Stimulated activated CD8-positive, alpha-beta memory T cell treated with anti-CD3 and anti-CD28 coated beads, Interleukin-12 subunit alpha, Interleukin-12 subunit beta, amount 100 ng/mL, for 24 hours (primary cell): ENCODE results near the gene PRRX2.

Experiments used
- DNase-seq: peaks from one replicate; pipeline ENCODE4 v3.0.0-alpha.2; 2020; ENCODE audit errors: extremely low read depth

The PRRX2 gene

GRCh38 chr9:129665389-129665775, at the start of gene PRRX2:
Gene PRRX2 (plus strand): TSS chr9:129665647. CDS start chr9:129665868, 221 bp downstream.
- no peak for DNase-seq

- DNase-seq = no peak
These were observed 48.3 kb upstream of the PRRX2 start for GRCh38 chr9:129617167-129617566.

- no peak for DNase-seq
These were observed 45.4 kb upstream of the PRRX2 start for GRCh38 chr9:129619787-129620668.

- DNase-seq = no peak
These were observed 44.7 kb upstream of the PRRX2 start, which contains the start of gene C9orf50 for GRCh38 chr9:129620669-129621295. Gene C9orf50 (minus strand): TSS chr9:129621101. CDS start chr9:129620574, 527 bp downstream.

- no peak for DNase-seq
These were observed 42.1 kb upstream of the PRRX2 start for GRCh38 chr9:129623331-129623730.

GRCh38 chr9:129624168-129624759, 41.2 kb upstream of the PRRX2 start:
- no peak for DNase-seq

GRCh38 chr9:129624947-129625346, 40.5 kb upstream of the PRRX2 start:
- no peak for DNase-seq

- peak; percentile 71 for DNase-seq
These were observed 39.3 kb upstream of the PRRX2 start, which contains the start of gene NTMT1 for GRCh38 chr9:129626079-129626624. Gene NTMT1 (plus strand): TSS chr9:129626163. CDS start chr9:129632704, 6,541 bp downstream.

- DNase-seq = no peak
These were observed 38.7 kb upstream of the PRRX2 start for GRCh38 chr9:129626625-129627284.

- no peak for DNase-seq
These were observed 37.6 kb upstream of the PRRX2 start for GRCh38 chr9:129627556-129628440.

GRCh38 chr9:129628709-129629108, 36.7 kb upstream of the PRRX2 start:
- no peak for DNase-seq

GRCh38 chr9:129629251-129629820, 36.1 kb upstream of the PRRX2 start:
- no peak for DNase-seq

GRCh38 chr9:129630967-129631673, 34.3 kb upstream of the PRRX2 start:
- no peak for DNase-seq

GRCh38 chr9:129631674-129632129, 33.7 kb upstream of the PRRX2 start:
- no peak for DNase-seq

GRCh38 chr9:129632460-129632859, 33.0 kb upstream of the PRRX2 start:
- DNase-seq = no peak

GRCh38 chr9:129633207-129633606, 32.2 kb upstream of the PRRX2 start:
- DNase-seq = no peak

- no peak for DNase-seq
These were observed 31.6 kb upstream of the PRRX2 start for GRCh38 chr9:129633848-129634247.

GRCh38 chr9:129635099-129636065, 30.1 kb upstream of the PRRX2 start:
- DNase-seq = no peak
